Activated naive CD8-positive, alpha-beta T cell treated with anti-CD3 and anti-CD28 coated beads, Interleukin-2, amount 50 U/mL, for 24 hours (primary cell): Measurements from ENCODE around the gene GRM3.

Experiments used
- ATAC-seq: fragments of 150-1000 bp; cut with Tn5 transposase; one replicate; pipeline ENCODE4 v1.10.0; 2021
- DNase-seq: peaks from one replicate; pipeline ENCODE4 v3.0.0; 2021
- H3K27ac Mint-ChIP-seq: one replicate; pipeline ENCODE4 v1.8.0; 2021; ENCODE audit warnings: mild to moderate bottlenecking, mixed read lengths
- H3K27me3 Mint-ChIP-seq: one replicate; pipeline ENCODE4 v1.8.0; 2021; ENCODE audit warnings: mixed read lengths
- H3K36me3 Mint-ChIP-seq: one replicate; pipeline ENCODE4 v1.8.0; 2021; ENCODE audit warnings: low read depth, mixed read lengths
- H3K4me1 Mint-ChIP-seq: one replicate; pipeline ENCODE4 v1.8.0; 2021; ENCODE audit warnings: mixed read lengths
- H3K4me3 Mint-ChIP-seq: one replicate; pipeline ENCODE4 v1.8.0; 2021; ENCODE audit warnings: mild to moderate bottlenecking, moderate library complexity, mixed read lengths
- H3K9me3 Mint-ChIP-seq: one replicate; pipeline ENCODE4 v1.8.0; 2021; ENCODE audit warnings: mixed read lengths

GRM3 gene

GRCh38 chr7:86851566-86851965, 207.9 kb downstream of the GRM3 start:
- no peaks in the 10 kb centered on the region for H3K9me3 Mint-ChIP-seq
- H3K4me3 Mint-ChIP-seq, result no peak overlapping the region

GRCh38 chr7:86863452-86863851, 219.7 kb downstream of the GRM3 start:
- no peak overlapping the region for H3K27ac Mint-ChIP-seq
- peaks cover 2% of the 10 kb centered on the region for H3K27me3 Mint-ChIP-seq
- H3K9me3 Mint-ChIP-seq, result peaks cover 6% of the 10 kb centered on the region
- no peaks in the 10 kb centered on the region for H3K4me1 Mint-ChIP-seq
- H3K36me3 Mint-ChIP-seq, result no peaks in the 10 kb centered on the region
- H3K4me3 Mint-ChIP-seq, result no peak overlapping the region
- ATAC-seq, result no peak
- DNase-seq, result no peak

More at GRCh38 chr7:86851566-86851965, 207.9 kb downstream of the GRM3 start:
- H3K27me3 Mint-ChIP-seq, result no peaks in the 10 kb centered on the region
- H3K4me1 Mint-ChIP-seq, result no peaks in the 10 kb centered on the region
- no peak overlapping the region for H3K27ac Mint-ChIP-seq
- ATAC-seq (no peak), DNase-seq (no peak)
- no peaks in the 10 kb centered on the region for H3K36me3 Mint-ChIP-seq

DNA sequence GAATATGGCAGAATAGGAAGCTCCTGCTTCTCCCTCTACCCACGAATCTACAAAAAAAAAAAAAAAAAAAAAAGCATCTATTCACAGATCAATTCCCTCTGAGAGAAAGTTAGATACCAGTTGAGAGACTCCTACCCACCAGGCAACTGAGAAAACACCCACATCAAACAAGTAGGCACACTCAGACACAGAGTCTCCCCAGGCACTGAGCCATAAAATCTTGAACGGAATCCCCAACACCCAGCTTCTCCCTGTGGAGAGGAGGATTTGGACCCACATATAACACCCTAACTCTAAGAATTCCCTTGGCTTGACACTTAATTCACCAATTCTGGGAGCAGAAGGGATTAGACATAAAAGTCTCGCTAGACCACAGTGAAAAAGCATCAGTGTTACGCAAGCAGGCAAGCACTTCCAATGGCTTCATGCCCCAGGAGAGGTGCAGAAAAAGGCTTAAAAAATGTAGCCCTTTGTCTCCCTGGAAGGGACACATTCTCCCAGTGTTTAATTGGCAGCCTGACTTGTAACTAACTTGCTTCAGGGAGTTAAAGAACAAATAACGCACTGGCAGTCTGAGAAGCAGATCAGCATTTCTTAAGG, 223.6 kb downstream of the GRM3 start:
- H3K9me3 Mint-ChIP-seq, result peaks cover 7% of the 10 kb centered on the region
- H3K36me3 Mint-ChIP-seq, result no peaks in the 10 kb centered on the region
- H3K4me1 Mint-ChIP-seq, result no peaks in the 10 kb centered on the region
- no peak overlapping the region for H3K27ac Mint-ChIP-seq
- peaks cover 3% of the 10 kb centered on the region for H3K27me3 Mint-ChIP-seq
- DNase-seq (no peak), ATAC-seq (no peak)
- H3K4me3 Mint-ChIP-seq, result no peak overlapping the region

GRCh38 chr7:86876146-86876545, 232.4 kb downstream of the GRM3 start:
- Mint-ChIP-seq H3K4me1 (no peaks in the 10 kb centered on the region), H3K9me3 (no peaks in the 10 kb centered on the region), H3K27ac (no peak overlapping the region), H3K36me3 (no peaks in the 10 kb centered on the region), H3K27me3 (no peaks in the 10 kb centered on the region), H3K4me3 (no peak overlapping the region)
- DNase-seq (no peak), ATAC-seq (no peak)

- H3K9me3 Mint-ChIP-seq, result no peaks in the 10 kb centered on the region
- no peak for DNase-seq
- H3K4me1 Mint-ChIP-seq, result no peaks in the 10 kb centered on the region
- no peaks in the 10 kb centered on the region for H3K27me3 Mint-ChIP-seq
- ATAC-seq, result no peak
- no peak overlapping the region for H3K4me3 Mint-ChIP-seq
- H3K36me3 Mint-ChIP-seq, result no peaks in the 10 kb centered on the region
- H3K27ac Mint-ChIP-seq, result no peak overlapping the region
Measured at GRCh38 chr7:86884152-86884551, 240.4 kb downstream of the GRM3 start.

DNA sequence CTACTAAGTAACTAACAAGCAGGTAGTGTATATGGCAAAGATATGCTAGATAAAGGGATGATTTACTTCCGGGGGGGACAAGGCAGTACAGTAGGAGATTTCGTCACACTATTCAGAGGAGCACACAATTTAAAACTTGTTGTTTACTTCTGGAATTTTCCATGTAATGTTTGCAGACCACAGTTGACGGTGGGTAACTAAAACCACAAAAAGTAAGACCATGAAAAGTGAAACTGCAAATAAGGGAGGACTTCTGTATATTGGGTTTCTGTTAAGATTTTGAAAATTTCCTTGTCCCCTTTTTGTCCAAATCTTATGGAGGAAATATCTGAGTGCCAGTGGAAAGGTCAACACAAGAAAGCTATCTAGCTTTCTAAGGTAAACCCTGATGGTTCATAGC, 245.8 kb downstream of the GRM3 start:
- Mint-ChIP-seq H3K9me3 (no peaks in the 10 kb centered on the region), H3K36me3 (no peaks in the 10 kb centered on the region)
- ATAC-seq, result no peak

GRCh38 chr7:86898171-86898570, 254.5 kb downstream of the GRM3 start:
- Mint-ChIP-seq H3K27me3 (no peaks in the 10 kb centered on the region), H3K4me1 (no peaks in the 10 kb centered on the region), H3K4me3 (no peak overlapping the region), H3K36me3 (no peaks in the 10 kb centered on the region), H3K9me3 (no peaks in the 10 kb centered on the region), H3K27ac (no peak overlapping the region)
- DNase-seq (no peak), ATAC-seq (no peak)

More for the DNA sequence above, 245.8 kb downstream of the GRM3 start:
- Mint-ChIP-seq H3K27me3 (no peaks in the 10 kb centered on the region), H3K4me1 (no peaks in the 10 kb centered on the region), H3K4me3 (no peak overlapping the region), H3K27ac (no peak overlapping the region)
- no peak for DNase-seq

- DNase-seq (no peak), ATAC-seq (no peak)
- no peaks in the 10 kb centered on the region for H3K9me3 Mint-ChIP-seq
- no peak overlapping the region for H3K27ac Mint-ChIP-seq
- no peak overlapping the region for H3K4me3 Mint-ChIP-seq
- H3K36me3 Mint-ChIP-seq, result no peaks in the 10 kb centered on the region
- no peaks in the 10 kb centered on the region for H3K27me3 Mint-ChIP-seq
- H3K4me1 Mint-ChIP-seq, result no peaks in the 10 kb centered on the region
Measured at GRCh38 chr7:86900886-86901285, 257.2 kb downstream of the GRM3 start.

- H3K27ac Mint-ChIP-seq, result no peak overlapping the region
- no peaks in the 10 kb centered on the region for H3K9me3 Mint-ChIP-seq
- H3K27me3 Mint-ChIP-seq, result no peaks in the 10 kb centered on the region
- no peaks in the 10 kb centered on the region for H3K36me3 Mint-ChIP-seq
- ATAC-seq (no peak), DNase-seq (peak; percentile 3)
- H3K4me1 Mint-ChIP-seq, result no peaks in the 10 kb centered on the region
- no peak overlapping the region for H3K4me3 Mint-ChIP-seq
Measured at GRCh38 chr7:86904949-86905834, 261.5 kb downstream of the GRM3 start.

DNA sequence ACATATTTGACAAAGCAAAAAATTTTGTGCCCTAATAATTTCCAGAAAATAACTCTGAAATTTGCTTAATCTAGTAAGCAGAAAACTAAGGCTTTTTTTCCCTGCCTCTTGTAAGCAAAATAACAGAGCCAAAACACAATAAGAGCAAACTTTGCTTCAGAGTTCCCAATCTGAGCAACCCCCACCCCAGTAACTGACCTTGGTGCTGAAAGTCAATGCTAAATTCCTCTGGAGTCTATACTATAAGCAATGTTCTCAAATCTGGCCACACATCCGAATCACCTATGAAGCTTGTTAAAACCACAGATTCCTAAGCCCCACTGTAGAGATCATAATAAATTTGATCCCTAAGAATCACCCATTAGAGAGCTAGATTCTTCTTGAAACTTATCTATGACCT, 265.2 kb downstream of the GRM3 start:
- Mint-ChIP-seq H3K4me3 (no peak overlapping the region), H3K27ac (no peak overlapping the region), H3K4me1 (no peaks in the 10 kb centered on the region), H3K27me3 (no peaks in the 10 kb centered on the region), H3K9me3 (no peaks in the 10 kb centered on the region), H3K36me3 (no peaks in the 10 kb centered on the region)
- no peak for ATAC-seq
- no peak for DNase-seq

DNA sequence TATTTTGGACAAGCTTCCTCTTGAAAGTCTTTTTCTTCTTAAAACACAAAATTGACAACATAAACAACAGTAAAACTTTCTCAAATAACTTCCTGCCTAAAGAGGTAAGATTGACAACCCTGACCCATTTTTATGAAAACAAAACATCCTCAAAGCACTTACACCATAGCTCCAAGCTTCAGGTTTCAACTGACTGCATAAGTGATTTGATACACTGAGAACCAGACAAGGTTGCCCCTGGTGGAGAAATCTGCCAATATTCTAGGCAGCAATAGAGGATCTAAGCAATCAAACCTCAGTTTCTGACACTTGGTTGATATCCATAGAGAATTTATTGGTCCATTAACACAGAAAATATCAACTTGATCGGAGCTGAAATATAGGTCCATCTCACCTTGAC, 267.9 kb downstream of the GRM3 start:
- Mint-ChIP-seq H3K27me3 (no peaks in the 10 kb centered on the region), H3K4me1 (peaks cover 4% of the 10 kb centered on the region), H3K27ac (no peak overlapping the region), H3K4me3 (no peak overlapping the region), H3K9me3 (no peaks in the 10 kb centered on the region), H3K36me3 (no peaks in the 10 kb centered on the region)
- no peak for ATAC-seq
- no peak for DNase-seq

GRCh38 chr7:86913709-86914108, 270.0 kb downstream of the GRM3 start:
- H3K4me3 Mint-ChIP-seq, result no peak overlapping the region
- H3K27ac Mint-ChIP-seq, result no peak overlapping the region
- DNase-seq (no peak), ATAC-seq (no peak)
- H3K27me3 Mint-ChIP-seq, result no peaks in the 10 kb centered on the region
- H3K9me3 Mint-ChIP-seq, result no peaks in the 10 kb centered on the region
- peaks cover 4% of the 10 kb centered on the region for H3K4me1 Mint-ChIP-seq
- H3K36me3 Mint-ChIP-seq, result no peaks in the 10 kb centered on the region
